Measurements from ENCODE around the gene C6.

GRCh38 chr5:41240390-41240789, 27.1 kb upstream of the C6 start:
- TF ChIP-seq POLR2A (IDR thresholded peaks at IDR 0.05; ENCODE audit: borderline replicate concordance, extremely low read depth, insufficient read depth, insufficient read length) (no peak), JUND (IDR thresholded peaks at IDR 0.05) (no peak), ATF3 (IDR thresholded peaks at IDR 0.05) (no peak), CTCF (IDR thresholded peaks at IDR 0.05 in 2 of 3, conservative IDR thresholded peaks at IDR 0.05 in 1 of 3; ENCODE audit: borderline replicate concordance in 1 of 3, insufficient read depth in 1 of 3, low read depth in 2 of 3, low read length in 2 of 3) (no peak), ZBTB33 (IDR thresholded peaks at IDR 0.05; ENCODE audit: extremely low read depth, insufficient replicate concordance, low read length) (no peak), CEBPB (IDR thresholded peaks at IDR 0.05; ENCODE audit: low read depth) (no peak), MAX (IDR thresholded peaks at IDR 0.05) (no peak), EZH2 (IDR thresholded peaks at IDR 0.05) (no peak), REST (IDR thresholded peaks at IDR 0.05; ENCODE audit: low read depth) (no peak), EZH2phosphoT487 (IDR thresholded peaks at IDR 0.05; ENCODE audit: borderline replicate concordance) (no peak), EGR1 (IDR thresholded peaks at IDR 0.05; ENCODE audit: low read depth) (no peak), RAD21 (IDR thresholded peaks at IDR 0.05; ENCODE audit: low read depth) (no peak), SIN3A (IDR thresholded peaks at IDR 0.05; ENCODE audit: low read depth) (no peak), POLR2AphosphoS5 (IDR thresholded peaks at IDR 0.05; ENCODE audit: low read depth, low read length) (no peak)

Data from HCT116 (cell line).